Measurements from ENCODE around the gene FGD4.

FGD4 gene

DNA sequence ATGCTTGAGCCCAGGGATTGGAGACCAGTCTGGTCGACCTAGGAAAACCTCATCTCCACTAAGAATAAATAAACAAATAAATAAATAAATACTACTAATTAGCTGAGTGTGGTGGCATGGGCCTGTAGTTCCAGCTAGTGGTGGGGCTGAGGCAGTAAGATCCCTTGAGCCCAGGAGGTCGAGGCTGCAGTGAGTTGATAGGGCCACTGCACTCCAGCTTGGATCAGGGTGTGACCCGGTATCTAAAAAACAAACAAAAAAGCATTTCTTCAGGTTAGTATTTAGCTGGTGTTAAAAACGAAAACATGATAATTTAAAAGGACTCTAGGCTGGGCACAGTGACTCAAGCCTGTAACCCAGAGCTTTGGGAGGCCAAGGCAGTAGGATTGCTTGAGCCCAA is 1.2 kb upstream of the FGD4 start:
- H3K4me3 ChIP-seq (ENCODE audit: low read depth, low read length) = no peak overlapping the region
- TF ChIP-seq, protein P1, sequence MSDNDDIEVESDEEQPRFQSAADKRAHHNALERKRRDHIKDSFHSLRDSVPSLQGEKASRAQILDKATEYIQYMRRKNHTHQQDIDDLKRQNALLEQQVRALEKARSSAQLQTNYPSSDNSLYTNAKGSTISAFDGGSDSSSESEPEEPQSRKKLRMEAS (IDR thresholded peaks at IDR 0.05; ENCODE audit: low read depth, low read length) = no peak
- TF ChIP-seq MYC (IDR thresholded peaks at IDR 0.05; ENCODE audit: low read depth, low read length) (no peak), POLR2A (IDR thresholded peaks at IDR 0.05; ENCODE audit: extremely low read depth, insufficient read length) (no peak)
- TF ChIP-seq, protein P2, sequence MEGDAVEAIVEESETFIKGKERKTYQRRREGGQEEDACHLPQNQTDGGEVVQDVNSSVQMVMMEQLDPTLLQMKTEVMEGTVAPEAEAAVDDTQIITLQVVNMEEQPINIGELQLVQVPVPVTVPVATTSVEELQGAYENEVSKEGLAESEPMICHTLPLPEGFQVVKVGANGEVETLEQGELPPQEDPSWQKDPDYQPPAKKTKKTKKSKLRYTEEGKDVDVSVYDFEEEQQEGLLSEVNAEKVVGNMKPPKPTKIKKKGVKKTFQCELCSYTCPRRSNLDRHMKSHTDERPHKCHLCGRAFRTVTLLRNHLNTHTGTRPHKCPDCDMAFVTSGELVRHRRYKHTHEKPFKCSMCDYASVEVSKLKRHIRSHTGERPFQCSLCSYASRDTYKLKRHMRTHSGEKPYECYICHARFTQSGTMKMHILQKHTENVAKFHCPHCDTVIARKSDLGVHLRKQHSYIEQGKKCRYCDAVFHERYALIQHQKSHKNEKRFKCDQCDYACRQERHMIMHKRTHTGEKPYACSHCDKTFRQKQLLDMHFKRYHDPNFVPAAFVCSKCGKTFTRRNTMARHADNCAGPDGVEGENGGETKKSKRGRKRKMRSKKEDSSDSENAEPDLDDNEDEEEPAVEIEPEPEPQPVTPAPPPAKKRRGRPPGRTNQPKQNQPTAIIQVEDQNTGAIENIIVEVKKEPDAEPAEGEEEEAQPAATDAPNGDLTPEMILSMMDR (IDR thresholded peaks at IDR 0.05; ENCODE audit: low read depth, low read length) = no peak
- DNase-seq (ENCODE audit: low read depth) = no peak

DNA sequence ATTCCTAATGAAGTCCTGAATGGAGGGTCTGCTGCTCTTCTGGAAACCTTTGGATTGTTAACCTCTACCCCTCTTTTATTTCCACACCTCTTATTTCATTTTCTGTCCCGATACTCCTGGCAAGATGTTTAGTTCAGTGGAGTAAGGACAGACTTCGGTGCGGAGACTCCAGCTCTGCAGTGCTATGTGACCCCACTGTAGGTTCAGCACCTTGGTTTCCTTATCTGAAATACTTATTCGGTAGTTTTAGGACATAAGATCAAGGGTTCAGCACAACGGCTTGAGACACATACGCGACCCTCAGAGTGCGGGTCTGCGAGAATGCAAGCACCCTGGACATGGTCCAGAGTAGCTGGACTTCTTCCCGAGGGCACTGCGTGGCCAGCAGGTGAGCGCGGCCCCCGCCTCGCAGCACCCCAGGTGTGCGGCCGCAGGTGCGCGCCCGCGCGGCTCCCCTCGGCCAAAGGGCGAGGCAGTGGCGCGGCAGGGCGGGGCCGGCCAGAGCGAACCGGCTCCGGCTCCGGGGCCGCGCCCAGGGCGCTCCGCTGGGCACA is 465 bp upstream of the FGD4 start:
- DNase-seq (ENCODE audit: low read depth) = peak; percentile 22
- TF ChIP-seq, protein P1 (IDR thresholded peaks at IDR 0.05; ENCODE audit: low read depth, low read length) = no peak
- TF ChIP-seq MYC (IDR thresholded peaks at IDR 0.05; ENCODE audit: low read depth, low read length) (no peak), POLR2A (IDR thresholded peaks at IDR 0.05; ENCODE audit: extremely low read depth, insufficient read length) (no peak)
- TF ChIP-seq, protein P2 (IDR thresholded peaks at IDR 0.05; ENCODE audit: low read depth, low read length) = no peak
- H3K4me3 ChIP-seq (ENCODE audit: low read depth, low read length) = peak overlapping the region; percentile 52

DNA sequence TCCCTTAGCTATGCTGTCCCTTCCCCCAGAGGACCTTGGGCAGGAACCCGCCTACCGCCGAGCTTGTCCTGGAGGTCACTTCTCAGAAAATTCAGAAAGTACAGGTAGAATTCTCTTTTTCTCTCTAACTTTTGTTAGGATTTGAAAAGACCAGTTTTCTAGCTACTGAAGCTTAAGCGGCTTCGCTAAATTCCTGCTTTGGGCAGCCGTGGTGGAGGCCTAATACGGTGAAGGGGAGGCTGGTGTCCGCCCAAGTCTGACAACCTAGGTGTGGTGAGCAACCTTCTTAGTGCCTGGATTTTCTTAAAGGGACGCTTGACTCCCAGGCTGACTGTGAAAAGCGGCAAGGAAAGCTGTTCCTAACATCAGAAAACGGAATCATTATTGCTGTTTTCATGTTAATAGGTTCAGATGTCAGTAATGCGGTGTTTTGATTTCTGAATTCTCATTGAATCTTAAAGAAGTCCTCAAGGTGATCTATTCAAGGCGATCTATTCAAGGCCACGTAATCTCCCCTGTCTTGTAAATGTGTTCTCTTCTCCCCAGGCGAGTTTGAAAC is 835 bp downstream of the FGD4 start:
- TF ChIP-seq, protein P2 (IDR thresholded peaks at IDR 0.05; ENCODE audit: low read depth, low read length) = no peak
- no peak for DNase-seq (ENCODE audit: low read depth)
- H3K4me3 ChIP-seq (ENCODE audit: low read depth, low read length) = peak overlapping the region; percentile 46

DNA sequence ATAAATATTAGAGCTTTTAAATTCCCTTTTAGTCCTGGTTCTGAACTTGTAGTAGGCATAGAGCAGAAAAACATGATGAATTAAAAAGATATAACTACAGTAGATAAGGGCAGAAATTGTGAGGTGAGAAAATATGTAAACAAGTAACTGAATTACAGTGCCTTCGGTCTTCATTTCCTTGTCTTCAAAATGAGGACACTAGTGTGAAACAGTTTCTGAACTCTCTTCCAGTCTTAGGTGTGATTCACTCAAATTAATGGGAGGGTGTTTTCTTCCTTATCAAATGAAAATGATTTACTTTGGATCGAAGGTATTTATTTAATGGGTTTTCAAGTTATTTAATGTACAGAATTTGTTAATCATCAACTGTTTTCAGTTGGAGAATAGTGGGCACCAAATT is 1.5 kb downstream of the FGD4 start:
- H3K4me3 ChIP-seq (ENCODE audit: low read depth, low read length) = no peak overlapping the region

DNA sequence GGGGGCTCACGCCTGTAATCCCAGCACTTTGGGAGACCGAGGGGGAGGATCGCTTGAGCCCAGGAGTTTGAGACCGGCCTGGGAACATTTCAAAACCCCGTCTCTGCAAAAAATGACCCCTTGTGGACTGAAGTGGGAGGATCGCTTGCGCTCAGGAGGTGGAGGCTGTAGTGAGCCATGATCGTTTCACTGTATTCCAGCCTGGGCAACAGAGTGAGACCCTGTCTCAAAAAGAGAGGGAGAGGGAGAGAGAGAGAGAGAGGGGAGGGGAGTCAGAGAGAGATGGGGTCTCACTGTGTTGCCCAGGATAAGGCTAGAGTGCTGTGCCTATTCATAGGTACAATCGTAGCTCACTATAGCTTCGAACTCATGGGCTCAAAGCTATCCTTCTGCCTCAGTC is 2.8 kb downstream of the FGD4 start:
- TF ChIP-seq, protein P2 (IDR thresholded peaks at IDR 0.05; ENCODE audit: low read depth, low read length) = no peak
- TF ChIP-seq, protein P1 (IDR thresholded peaks at IDR 0.05; ENCODE audit: low read depth, low read length) = no peak
- TF ChIP-seq POLR2A (IDR thresholded peaks at IDR 0.05; ENCODE audit: extremely low read depth, insufficient read length) (no peak), MYC (IDR thresholded peaks at IDR 0.05; ENCODE audit: low read depth, low read length) (no peak)
- no peak overlapping the region for H3K4me3 ChIP-seq (ENCODE audit: low read depth, low read length)
- no peak for DNase-seq (ENCODE audit: low read depth)

More for the DNA sequence above, 1.5 kb downstream of the FGD4 start:
- DNase-seq (ENCODE audit: low read depth) = no peak
- TF ChIP-seq, protein P2 (IDR thresholded peaks at IDR 0.05; ENCODE audit: low read depth, low read length) = no peak
- TF ChIP-seq, protein P1 (IDR thresholded peaks at IDR 0.05; ENCODE audit: low read depth, low read length) = no peak
- TF ChIP-seq MYC (IDR thresholded peaks at IDR 0.05; ENCODE audit: low read depth, low read length) (no peak), POLR2A (IDR thresholded peaks at IDR 0.05; ENCODE audit: extremely low read depth, insufficient read length) (no peak)

DNA sequence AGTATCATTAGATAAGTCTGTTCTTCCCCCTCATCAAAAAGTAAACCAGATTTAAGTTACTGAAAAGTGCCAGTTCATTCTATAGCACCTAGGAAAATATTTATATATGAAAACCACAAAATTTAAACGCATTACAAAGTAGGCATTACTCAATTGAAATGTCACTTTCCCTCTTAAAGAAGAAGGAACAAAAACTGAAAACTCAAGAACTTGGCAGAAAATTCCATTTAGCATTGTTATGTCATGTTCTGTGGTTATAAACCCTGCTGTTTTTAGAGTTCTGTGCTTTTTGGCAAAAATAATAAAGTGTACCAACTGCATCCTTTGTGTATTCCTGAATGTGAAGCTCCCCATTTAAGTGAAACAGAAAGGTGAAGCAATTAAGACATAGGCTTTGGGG is 3.6 kb downstream of the FGD4 start:
- no peak for DNase-seq (ENCODE audit: low read depth)
- TF ChIP-seq, protein P1 (IDR thresholded peaks at IDR 0.05; ENCODE audit: low read depth, low read length) = no peak
- TF ChIP-seq MYC (IDR thresholded peaks at IDR 0.05; ENCODE audit: low read depth, low read length) (no peak), POLR2A (IDR thresholded peaks at IDR 0.05; ENCODE audit: extremely low read depth, insufficient read length) (no peak)
- TF ChIP-seq, protein P2 (IDR thresholded peaks at IDR 0.05; ENCODE audit: low read depth, low read length) = no peak
- H3K4me3 ChIP-seq (ENCODE audit: low read depth, low read length) = no peak overlapping the region

Data from NB4 (cell line).